ENCODE results near the gene GBX2. TPM values are rescaled to one million over a fixed set of nuclear protein-coding genes. Genes with fewer than 3 reads are reported as not detected.

GBX2 gene
- total RNA-seq, 1 experiment from 2014 or later, result 25.6 TPM

GRCh38 chr2:236177604-236177966 is 9.4 kb upstream of the GBX2 start:
- no peaks in the 10 kb centered on the region for H3K9me3 Mint-ChIP-seq
- H3K27ac Mint-ChIP-seq, result no peak overlapping the region
- ChIA-PET POLR2A (no interaction called here), CTCF (interaction anchor here (0.6 to 3.9 kb wide), 66 partner anchors 9 to 679 kb away, joined by 3 to 41 read pairs (median 4); partner anchors contain the start of genes ACKR3 and GBX2)
- peaks cover 71% of the 10 kb centered on the region for H3K27me3 Mint-ChIP-seq (ENCODE audit: low read depth)
- peak overlapping the region; percentile 76 for H3K4me3 Mint-ChIP-seq
- no peaks in the 10 kb centered on the region for H3K36me3 Mint-ChIP-seq
- DNase-seq (ENCODE audit: low spot score) (peak; percentile 89), ATAC-seq (peak; percentile 72)
- TF ChIP-seq JAZF1 (CRISPR knock-in tag; IDR thresholded peaks at IDR 0.05) (no peak), ZNF281 (CRISPR knock-in tag; IDR thresholded peaks at IDR 0.05) (no peak), HMGXB4 (CRISPR knock-in tag; IDR thresholded peaks at IDR 0.05) (peak; percentile 75; the same call in 1 of the 2 replicates), ZNF263 (CRISPR knock-in tag; IDR thresholded peaks at IDR 0.05; ENCODE audit: low read depth) (0 out of 2 replicates have a peak, but pooled peaks have one; percentile 70), ZNF423 (CRISPR knock-in tag; IDR thresholded peaks at IDR 0.05) (no peak), ZNF232 (CRISPR knock-in tag; IDR thresholded peaks at IDR 0.05) (no peak)
- H3K4me1 Mint-ChIP-seq, result peaks cover 49% of the 10 kb centered on the region

GRCh38 chr2:236176951-236177350 is 8.8 kb upstream of the GBX2 start:
- ATAC-seq (no peak), DNase-seq (ENCODE audit: low spot score) (no peak)
- no peak overlapping the region for H3K4me3 Mint-ChIP-seq
- H3K4me1 Mint-ChIP-seq, result peaks cover 54% of the 10 kb centered on the region
- ChIA-PET CTCF (interaction anchor here (0.6 to 3.9 kb wide), 54 partner anchors 8 to 679 kb away, joined by 3 to 41 read pairs (median 5); partner anchors contain the start of gene GBX2), POLR2A (no interaction called here)
- TF ChIP-seq NR2C2 (CRISPR knock-in tag; IDR thresholded peaks at IDR 0.05), result no peak
- no peak for TF ChIP-seq STAT6 (CRISPR knock-in tag; conservative IDR thresholded peaks at IDR 0.05; ENCODE audit: low read depth)
- no peak for TF ChIP-seq ZSCAN18 (CRISPR knock-in tag; IDR thresholded peaks at IDR 0.05)
- H3K27ac Mint-ChIP-seq, result no peak overlapping the region
- no peaks in the 10 kb centered on the region for H3K9me3 Mint-ChIP-seq
- peaks cover 77% of the 10 kb centered on the region for H3K27me3 Mint-ChIP-seq (ENCODE audit: low read depth)
- H3K36me3 Mint-ChIP-seq, result no peaks in the 10 kb centered on the region

GRCh38 chr2:236176417-236176816 is 8.2 kb upstream of the GBX2 start:
- Mint-ChIP-seq H3K36me3 (no peaks in the 10 kb centered on the region), H3K9me3 (no peaks in the 10 kb centered on the region), H3K27me3 (ENCODE audit: low read depth) (peaks cover 82% of the 10 kb centered on the region), H3K27ac (no peak overlapping the region), H3K4me3 (no peak overlapping the region), H3K4me1 (peaks cover 58% of the 10 kb centered on the region)
- TF ChIP-seq CTCF (IDR thresholded peaks at IDR 0.05), result peak; percentile 88
- no peak for TF ChIP-seq GRHL2 (CRISPR knock-in tag; IDR thresholded peaks at IDR 0.05; ENCODE audit: insufficient replicate concordance, severe bottlenecking)
- CTCF ChIA-PET, result interaction anchor here (1.1 to 3.7 kb wide), 5 partner anchors 16 to 397 kb away, joined by 3 to 41 read pairs (median 4); no protein-coding TSS in a partner anchor
- ATAC-seq (peak; percentile 14), DNase-seq (ENCODE audit: low spot score) (peak; percentile 62)
- POLR2A ChIA-PET, result no interaction called here

Data from WTC11 (cell line).